Choroid plexus epithelial cell (primary cell): ENCODE measurements around the gene EPN3.

ENCODE experiments used
- DNase-seq: peaks from one replicate; pipeline ENCODE4 v3.0.0-alpha.2; 2010; ENCODE audit warnings: low read depth
- H3K4me3 ChIP-seq: 2 replicates; pipeline ENCODE4 v1.5.1; 2011; ENCODE audit warnings: low read depth, mild to moderate bottlenecking, control low read depth, low read length, moderate library complexity
- TF ChIP-seq, protein P1 (sequence below): conservative IDR thresholded peaks from 2 replicates; pipeline ENCODE4 v1.5.1; 2011; ENCODE audit warnings: low read depth, mild to moderate bottlenecking, control low read depth, inconsistent platforms, low read length, moderate library complexity

The EPN3 gene

DNA sequence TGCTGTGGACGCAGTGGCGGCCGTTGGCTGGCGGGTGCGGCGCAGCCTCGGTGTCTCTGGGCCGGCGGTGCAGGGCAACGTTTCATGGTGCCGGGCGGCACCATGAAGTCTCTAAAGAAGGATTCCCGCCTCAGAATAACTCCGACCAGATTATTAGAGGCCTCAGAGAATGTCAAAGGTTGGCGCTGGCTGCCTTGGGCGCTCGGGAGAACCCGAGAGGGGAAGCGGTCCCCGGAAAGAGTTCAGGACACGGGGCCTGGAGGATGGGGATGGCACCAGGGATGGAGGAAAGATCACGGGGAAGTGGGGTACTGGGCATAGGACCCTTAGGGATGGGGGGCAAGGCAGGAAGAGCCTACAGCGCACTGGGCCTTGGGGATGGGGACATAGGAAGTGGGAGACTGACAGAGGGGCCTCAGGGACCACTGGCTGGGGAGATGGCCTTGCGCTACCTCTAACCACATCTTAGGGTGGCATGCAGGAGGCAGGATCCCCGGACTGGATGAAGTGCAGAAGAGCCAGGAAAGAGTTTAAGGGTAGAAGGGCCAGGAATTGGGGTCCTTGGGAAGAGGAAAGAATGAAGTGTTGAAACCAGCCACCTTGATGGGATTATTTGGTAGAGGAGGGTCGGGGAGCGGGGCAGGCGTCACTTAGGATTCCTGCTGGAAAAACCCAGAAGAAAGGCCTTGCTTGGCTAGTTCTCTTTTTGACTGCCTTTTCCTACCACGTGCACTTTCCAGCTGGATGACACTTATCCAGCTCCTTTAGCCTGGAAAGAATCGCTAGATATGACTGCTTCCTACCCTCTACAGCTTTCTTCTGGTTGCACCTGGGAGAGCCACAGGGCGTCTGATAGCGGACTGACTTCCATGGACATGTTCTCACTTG, 23.7 kb upstream of the EPN3 start:
- no peak for DNase-seq
- TF ChIP-seq, protein P1, sequence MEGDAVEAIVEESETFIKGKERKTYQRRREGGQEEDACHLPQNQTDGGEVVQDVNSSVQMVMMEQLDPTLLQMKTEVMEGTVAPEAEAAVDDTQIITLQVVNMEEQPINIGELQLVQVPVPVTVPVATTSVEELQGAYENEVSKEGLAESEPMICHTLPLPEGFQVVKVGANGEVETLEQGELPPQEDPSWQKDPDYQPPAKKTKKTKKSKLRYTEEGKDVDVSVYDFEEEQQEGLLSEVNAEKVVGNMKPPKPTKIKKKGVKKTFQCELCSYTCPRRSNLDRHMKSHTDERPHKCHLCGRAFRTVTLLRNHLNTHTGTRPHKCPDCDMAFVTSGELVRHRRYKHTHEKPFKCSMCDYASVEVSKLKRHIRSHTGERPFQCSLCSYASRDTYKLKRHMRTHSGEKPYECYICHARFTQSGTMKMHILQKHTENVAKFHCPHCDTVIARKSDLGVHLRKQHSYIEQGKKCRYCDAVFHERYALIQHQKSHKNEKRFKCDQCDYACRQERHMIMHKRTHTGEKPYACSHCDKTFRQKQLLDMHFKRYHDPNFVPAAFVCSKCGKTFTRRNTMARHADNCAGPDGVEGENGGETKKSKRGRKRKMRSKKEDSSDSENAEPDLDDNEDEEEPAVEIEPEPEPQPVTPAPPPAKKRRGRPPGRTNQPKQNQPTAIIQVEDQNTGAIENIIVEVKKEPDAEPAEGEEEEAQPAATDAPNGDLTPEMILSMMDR, result no peak
- H3K4me3 ChIP-seq, result peak overlapping the region; percentile 56

DNA sequence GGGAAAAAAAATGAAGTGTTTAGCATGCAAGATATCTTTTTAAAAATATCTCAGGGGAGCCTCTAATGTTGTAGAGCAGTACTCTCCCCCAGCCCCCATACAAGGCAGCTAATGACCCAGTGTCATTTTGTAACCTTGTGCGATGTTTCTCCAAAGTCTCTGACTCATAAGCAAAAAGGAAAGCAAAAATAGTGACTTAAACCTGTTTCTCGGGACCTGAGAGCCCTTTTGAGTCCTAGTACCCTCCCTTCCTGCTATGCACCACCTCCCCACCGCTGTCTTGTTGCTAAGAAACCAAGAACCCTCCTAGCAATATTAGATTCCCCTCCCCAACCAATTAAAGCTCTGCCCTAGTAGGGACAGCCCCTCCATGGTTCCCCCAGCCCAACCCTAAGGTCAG, 21.5 kb upstream of the EPN3 start:
- no peak overlapping the region for H3K4me3 ChIP-seq
- peak; percentile 63 for DNase-seq
- TF ChIP-seq, protein P1, result no peak

DNA sequence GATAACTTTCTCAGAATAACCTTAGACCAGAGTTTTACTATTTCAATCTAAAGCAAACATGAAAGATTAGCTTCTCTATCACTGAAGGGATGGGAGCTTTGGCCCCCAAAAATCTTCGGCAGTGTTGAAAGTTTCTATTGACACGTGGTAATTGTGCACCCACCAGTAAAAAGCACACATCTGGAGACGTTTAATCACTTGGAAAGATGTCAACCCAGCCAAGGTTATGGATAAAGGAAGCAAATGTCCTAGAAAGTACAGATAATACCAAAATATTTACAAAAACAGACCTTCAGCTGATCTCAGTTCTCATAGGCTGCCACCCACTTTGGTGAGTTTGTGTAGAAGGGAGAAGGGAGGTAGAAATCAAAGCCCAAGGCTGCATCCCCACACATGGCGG, 19.0 kb upstream of the EPN3 start:
- TF ChIP-seq, protein P1, result no peak
- no peak for DNase-seq
- H3K4me3 ChIP-seq, result no peak overlapping the region

DNA sequence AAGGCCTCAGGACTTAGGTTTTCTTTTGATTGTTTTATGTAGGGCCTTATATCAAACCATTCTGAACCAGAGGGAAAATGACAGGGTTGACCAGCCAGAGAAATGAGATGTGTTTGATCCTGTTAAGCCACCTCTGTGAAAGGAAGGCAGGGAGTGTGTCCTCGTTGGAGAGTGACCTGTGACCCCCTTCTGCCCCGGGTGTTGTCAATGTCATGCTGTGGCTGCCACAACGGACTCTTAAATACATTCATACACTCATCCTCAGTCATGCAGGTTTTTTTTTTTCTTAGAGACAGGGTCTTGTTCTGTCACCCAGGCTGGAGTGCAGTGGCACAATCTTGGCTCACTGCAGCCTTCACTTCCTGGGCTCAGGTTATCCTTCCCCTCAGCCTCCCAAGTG, 18.1 kb upstream of the EPN3 start:
- DNase-seq, result no peak
- no peak overlapping the region for H3K4me3 ChIP-seq
- TF ChIP-seq, protein P1, result no peak

DNA sequence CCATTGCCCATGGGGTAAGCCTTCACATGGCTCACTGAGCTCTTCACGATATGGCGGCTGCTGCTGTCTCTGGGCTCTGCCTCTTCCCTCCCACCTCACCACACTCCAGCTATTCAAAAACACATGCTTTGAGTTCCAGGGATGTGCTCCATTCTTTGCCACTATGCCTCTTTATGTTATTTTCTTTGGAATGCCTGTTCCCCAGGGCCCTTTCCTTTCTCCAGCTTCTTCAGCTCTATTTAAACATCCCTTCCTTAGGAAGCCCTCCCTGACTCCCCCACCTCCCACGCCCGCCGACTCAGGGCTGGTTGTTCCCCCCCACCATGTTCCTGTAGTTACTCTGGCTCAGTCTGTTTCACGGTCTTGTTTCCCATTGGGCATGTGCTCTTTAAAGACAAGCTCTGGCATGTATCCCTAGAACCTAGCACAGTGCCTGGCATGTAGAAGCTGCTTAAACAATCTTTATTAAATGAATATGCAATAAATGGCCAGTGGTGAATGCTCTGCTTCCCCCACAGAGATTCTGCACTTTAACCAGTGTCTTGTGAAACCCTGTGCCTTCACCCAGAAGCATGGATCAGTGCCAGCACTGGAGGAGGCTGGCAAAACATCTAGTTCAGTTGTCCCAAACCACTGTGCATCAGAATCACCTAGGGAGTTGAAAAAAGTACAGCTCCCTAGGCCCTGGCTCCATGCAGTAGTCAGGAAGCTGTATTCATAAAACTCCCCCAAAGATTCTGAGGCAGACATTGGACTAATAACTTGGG, 17.4 kb upstream of the EPN3 start:
- peak; percentile 41 for DNase-seq
- TF ChIP-seq, protein P1, result no peak
- no peak overlapping the region for H3K4me3 ChIP-seq

DNA sequence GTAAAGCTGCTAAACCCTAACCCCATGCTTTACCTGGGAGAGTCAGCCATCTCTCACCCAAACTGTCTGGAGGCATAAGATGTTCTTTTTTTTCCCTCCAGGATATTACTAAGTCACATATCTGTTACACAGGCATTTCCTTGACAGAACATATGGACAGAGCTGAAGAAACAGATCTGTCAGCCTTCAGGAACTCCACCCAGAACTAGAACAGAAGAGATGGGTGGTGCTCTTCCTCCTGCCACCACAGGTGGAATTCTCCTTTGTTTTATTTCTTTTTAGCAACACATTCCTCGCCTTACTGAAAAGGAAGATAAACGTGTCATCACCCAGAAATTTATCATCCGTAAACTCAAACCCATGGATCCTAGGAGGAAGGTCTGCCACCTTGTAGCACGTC, 15.5 kb upstream of the EPN3 start:
- no peak overlapping the region for H3K4me3 ChIP-seq
- TF ChIP-seq, protein P1, result no peak
- DNase-seq, result no peak
